ENCODE data around the gene TGM2.

DNA sequence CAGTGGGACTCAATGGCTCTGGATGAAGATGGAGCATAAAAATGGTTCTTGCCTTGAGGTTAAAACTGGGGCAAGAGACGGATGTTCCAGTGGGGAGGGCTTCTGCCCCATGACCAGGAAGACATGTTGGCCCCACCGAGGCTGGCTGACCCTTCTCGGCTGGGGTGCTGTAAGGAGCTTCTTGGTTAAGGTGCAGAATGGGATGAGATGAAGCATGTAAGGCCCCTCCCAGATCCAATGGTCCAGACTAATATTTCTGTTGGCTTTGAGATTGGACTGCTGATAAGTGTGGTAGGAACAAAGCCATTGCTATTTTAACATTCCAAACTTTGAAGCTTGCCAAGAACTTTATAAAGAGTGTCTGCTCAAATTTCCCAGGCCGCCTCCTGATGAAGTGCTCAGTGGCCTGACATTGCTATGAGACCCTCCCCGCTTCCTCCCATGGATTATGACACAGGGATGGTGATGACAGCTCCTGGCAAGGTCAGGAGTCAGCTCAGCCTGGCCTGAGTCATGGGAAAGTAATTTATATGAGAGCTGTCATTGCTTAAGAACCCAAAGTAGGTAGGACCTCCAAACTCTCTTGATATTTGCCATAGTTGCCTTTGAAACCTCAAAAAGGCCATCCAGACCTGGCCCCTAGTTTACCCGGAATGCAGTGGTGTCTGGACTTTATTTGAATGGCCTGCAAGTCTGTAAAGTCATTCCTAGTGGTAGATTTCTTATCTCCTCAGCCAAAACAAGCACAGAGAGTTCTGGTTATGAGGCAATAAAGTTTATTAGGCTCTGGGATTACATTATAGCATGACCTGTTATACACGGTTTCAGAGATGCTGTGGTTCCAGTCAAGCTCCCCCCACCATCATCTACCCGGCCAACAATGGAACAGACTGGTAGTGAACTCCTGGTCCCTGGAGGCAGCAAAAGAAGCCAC is 55.2 kb downstream of the TGM2 start:
- TF ChIP-seq, protein P1, sequence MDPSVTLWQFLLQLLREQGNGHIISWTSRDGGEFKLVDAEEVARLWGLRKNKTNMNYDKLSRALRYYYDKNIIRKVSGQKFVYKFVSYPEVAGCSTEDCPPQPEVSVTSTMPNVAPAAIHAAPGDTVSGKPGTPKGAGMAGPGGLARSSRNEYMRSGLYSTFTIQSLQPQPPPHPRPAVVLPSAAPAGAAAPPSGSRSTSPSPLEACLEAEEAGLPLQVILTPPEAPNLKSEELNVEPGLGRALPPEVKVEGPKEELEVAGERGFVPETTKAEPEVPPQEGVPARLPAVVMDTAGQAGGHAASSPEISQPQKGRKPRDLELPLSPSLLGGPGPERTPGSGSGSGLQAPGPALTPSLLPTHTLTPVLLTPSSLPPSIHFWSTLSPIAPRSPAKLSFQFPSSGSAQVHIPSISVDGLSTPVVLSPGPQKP (CRISPR knock-in tag; IDR thresholded peaks at IDR 0.05), result no peak
- TF ChIP-seq, protein P2, sequence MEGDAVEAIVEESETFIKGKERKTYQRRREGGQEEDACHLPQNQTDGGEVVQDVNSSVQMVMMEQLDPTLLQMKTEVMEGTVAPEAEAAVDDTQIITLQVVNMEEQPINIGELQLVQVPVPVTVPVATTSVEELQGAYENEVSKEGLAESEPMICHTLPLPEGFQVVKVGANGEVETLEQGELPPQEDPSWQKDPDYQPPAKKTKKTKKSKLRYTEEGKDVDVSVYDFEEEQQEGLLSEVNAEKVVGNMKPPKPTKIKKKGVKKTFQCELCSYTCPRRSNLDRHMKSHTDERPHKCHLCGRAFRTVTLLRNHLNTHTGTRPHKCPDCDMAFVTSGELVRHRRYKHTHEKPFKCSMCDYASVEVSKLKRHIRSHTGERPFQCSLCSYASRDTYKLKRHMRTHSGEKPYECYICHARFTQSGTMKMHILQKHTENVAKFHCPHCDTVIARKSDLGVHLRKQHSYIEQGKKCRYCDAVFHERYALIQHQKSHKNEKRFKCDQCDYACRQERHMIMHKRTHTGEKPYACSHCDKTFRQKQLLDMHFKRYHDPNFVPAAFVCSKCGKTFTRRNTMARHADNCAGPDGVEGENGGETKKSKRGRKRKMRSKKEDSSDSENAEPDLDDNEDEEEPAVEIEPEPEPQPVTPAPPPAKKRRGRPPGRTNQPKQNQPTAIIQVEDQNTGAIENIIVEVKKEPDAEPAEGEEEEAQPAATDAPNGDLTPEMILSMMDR (IDR thresholded peaks at IDR 0.05 in 2 of 3, conservative IDR thresholded peaks at IDR 0.05 in 1 of 3; ENCODE audit: insufficient read depth in 2 of 3, low read depth in 1 of 3, low read length in 3 of 3), result no peak
- TF ChIP-seq NR2C2 (CRISPR knock-in tag; IDR thresholded peaks at IDR 0.05), result no peak
- TF ChIP-seq NR2C2 (tag; IDR thresholded peaks at IDR 0.05), result peak; percentile 91
